CD4-positive, CD25-positive, alpha-beta regulatory T cell (primary cell): ENCODE measurements around the gene ETS2. TPM values are rescaled to one million over a fixed set of nuclear protein-coding genes. Genes with fewer than 3 reads are reported as not detected.

Experiments used
- ATAC-seq, 2 donors: fragments of 150-1000 bp; cut with Tn5 transposase; one replicate each; pipeline ENCODE4 v1.10.0; 2021; ENCODE audit warnings: low read depth in 2 of 2, moderate number of reproducible peaks in 2 of 2, moderate library complexity in 1 of 2
- DNase-seq, 3 donors: peaks; one replicate each; pipeline versions ENCODE4 v3.0.0 to v3.0.0-alpha.2; 2012 to 2022; ENCODE audit warnings: mixed read lengths in 1 of 3
- H3K27ac ChIP-seq: one replicate; pipeline ENCODE4 v1.7.0; 2013; ENCODE audit warnings: mild to moderate bottlenecking, low read length; ENCODE audit not compliant: insufficient read depth, poor library complexity, severe bottlenecking
- H3K27me3 ChIP-seq: one replicate; pipeline ENCODE4 v1.7.0; 2013; ENCODE audit warnings: low read length; ENCODE audit not compliant: control insufficient read depth, insufficient read depth
- H3K36me3 ChIP-seq: one replicate; pipeline ENCODE4 v1.7.0; 2013; ENCODE audit warnings: mild to moderate bottlenecking, low read length, moderate library complexity; ENCODE audit not compliant: control insufficient read depth, insufficient read depth
- H3K4me1 ChIP-seq: 2 replicates; pipeline ENCODE4 v1.7.0; 2013; ENCODE audit warnings: mild to moderate bottlenecking, low read length; ENCODE audit not compliant: insufficient read depth, control insufficient read depth, poor library complexity, severe bottlenecking
- H3K4me3 ChIP-seq: one replicate; pipeline ENCODE4 v1.7.0; 2013; ENCODE audit warnings: low read depth, mild to moderate bottlenecking, low read length, moderate library complexity
- H3K9me3 ChIP-seq, 2 experiments: 1 replicate in 1 of 2; 2 replicates in 1 of 2; pipeline ENCODE4 v1.7.0; 2013; ENCODE audit warnings: low read length in 2 of 2, mild to moderate bottlenecking in 1 of 2, moderate library complexity in 1 of 2; ENCODE audit not compliant: control insufficient read depth in 2 of 2
- H3K27ac Mint-ChIP-seq, 3 donors: one replicate each; pipeline ENCODE4 v1.8.0; 2020 to 2022; ENCODE audit warnings: mild to moderate bottlenecking in 3 of 3, mixed read lengths in 3 of 3, moderate library complexity in 2 of 3
- H3K27me3 Mint-ChIP-seq: one replicate; pipeline ENCODE4 v1.8.0; 2022; ENCODE audit warnings: mild to moderate bottlenecking, mixed read lengths
- H3K36me3 Mint-ChIP-seq: one replicate; pipeline ENCODE4 v1.8.0; 2020; ENCODE audit warnings: mixed read lengths
- H3K4me1 Mint-ChIP-seq, 4 donors: one replicate each; pipeline ENCODE4 v1.8.0; 2020 to 2022; ENCODE audit warnings: mixed read lengths in 4 of 4, mild to moderate bottlenecking in 1 of 4
- H3K4me3 Mint-ChIP-seq, 4 donors: one replicate each; pipeline ENCODE4 v1.8.0; 2020 to 2022; ENCODE audit warnings: mild to moderate bottlenecking in 4 of 4, mixed read lengths in 4 of 4, moderate library complexity in 3 of 4
- H3K9me3 Mint-ChIP-seq, 7 donors: one replicate each; pipeline ENCODE4 v1.8.0; 2020 to 2022; ENCODE audit warnings: mixed read lengths in 7 of 7, mild to moderate bottlenecking in 3 of 7, moderate library complexity in 2 of 7
- polyA plus RNA-seq, 4 donors: library from polyadenylated mRNA; unstranded; fragments of 300-500 nt; fragmentation: Illumina TruSeq; gene quantifications; one replicate each; pipeline ENCODE4 v1.2.3, GENCODE V29; 2021
- total RNA-seq: library from RNA; stranded (reverse); gene quantifications from one replicate; pipeline ENCODE4 v1.2.3, GENCODE V29; 2022

Gene ETS2
- total and polyA plus RNA-seq, 5 donors from 2014 or later = 2.6 to 12.3 (median 5.1) TPM

DNA sequence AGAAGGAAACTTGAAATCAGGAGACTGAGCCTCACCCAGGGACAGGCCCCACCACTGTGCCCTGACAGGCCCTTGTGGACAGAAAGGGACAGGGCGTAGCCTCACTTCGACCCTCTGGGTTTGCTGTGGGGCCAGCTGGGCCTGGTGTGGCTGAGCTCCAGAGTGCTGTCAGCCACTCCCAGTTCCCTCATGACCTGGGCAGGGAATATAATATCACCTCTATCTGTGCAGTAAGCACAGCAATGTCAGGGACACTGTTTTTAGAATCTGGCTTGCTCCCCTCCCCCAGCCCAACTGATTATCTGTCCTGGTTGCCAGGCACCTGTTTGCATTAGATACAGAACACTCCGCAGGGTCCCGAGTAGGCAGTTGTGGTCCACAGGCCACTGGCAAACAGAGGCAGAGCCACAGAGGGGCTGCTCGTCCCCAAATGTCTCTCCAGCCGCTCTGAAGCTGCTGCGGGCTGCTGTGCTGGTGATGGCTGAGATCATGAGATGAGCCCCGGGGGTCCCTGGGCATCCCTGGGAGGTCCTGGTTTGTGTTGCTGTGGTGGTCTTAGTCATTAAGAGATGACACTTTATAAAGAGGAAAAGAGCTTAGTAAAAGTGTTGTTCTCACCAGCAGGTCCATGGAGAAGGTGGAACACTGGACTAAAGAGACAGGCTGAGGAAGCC lies 51.6 kb downstream of the ETS2 start:
- H3K4me3 Mint-ChIP-seq = no peak overlapping the region
- peaks cover 0 to 1% (median 0%) of the 10 kb centered on the region in 7 donors for H3K9me3 Mint-ChIP-seq
- Histone ChIP-seq H3K36me3 (no peaks in the 10 kb centered on the region), H3K9me3 (no peaks in the 10 kb centered on the region), H3K4me1 (no peaks in the 10 kb centered on the region), H3K27ac (no peak overlapping the region), H3K27me3 (peaks cover 2% of the 10 kb centered on the region), H3K4me3 (no peak overlapping the region)
- no peak for DNase-seq
- no peak overlapping the region for H3K27ac Mint-ChIP-seq
- peaks cover 13% of the 10 kb centered on the region for H3K27me3 Mint-ChIP-seq
- H3K4me1 Mint-ChIP-seq = peaks cover 0 to 6% (median 2%) of the 10 kb centered on the region in 4 donors
- H3K36me3 Mint-ChIP-seq = no peaks in the 10 kb centered on the region
- ATAC-seq = no peak

DNA sequence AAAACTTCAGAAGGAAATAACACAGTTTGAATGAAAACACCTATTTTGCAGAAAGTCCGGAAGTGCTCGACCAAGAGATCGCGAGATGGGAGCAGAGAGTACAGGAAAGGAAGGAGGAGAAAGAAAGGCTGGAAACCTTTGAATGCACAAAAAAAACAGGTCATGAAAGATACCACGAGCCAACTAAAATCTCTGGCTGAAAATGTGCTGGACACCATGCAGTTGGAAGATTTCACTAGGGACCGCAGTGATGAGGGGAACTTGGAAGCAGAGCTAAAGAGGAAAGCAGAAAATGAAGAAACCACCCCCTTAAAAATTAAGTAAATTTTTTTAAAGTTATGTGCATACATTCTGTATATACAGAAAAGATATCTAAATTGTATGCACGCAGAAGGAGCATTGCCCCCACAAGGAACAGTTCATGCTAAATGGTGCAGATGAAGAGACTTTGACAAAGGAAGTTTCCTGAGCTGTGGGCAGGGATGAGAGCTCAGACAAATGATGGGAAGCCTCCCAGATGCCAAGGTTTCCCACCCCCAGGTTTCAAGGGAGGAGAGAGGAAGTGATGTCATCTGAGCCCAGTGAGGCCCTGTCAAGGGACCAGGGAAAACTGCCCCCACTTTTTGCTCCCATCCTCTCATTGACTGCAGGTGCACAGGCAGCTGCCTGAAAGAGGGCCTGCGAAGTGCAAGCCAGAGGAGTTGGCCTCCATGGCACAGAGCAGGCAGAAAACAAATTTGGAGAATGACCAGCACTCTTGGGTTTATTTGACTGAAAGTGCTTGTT lies 52.5 kb downstream of the ETS2 start:
- Mint-ChIP-seq H3K9me3 (peaks cover 0 to 1% (median 0%) of the 10 kb centered on the region in 7 donors), H3K27ac (no peak overlapping the region), H3K27me3 (peaks cover 13% of the 10 kb centered on the region), H3K36me3 (no peaks in the 10 kb centered on the region), H3K4me1 (peaks cover 0 to 6% (median 2%) of the 10 kb centered on the region in 4 donors), H3K4me3 (no peak overlapping the region)
- DNase-seq (no peak), ATAC-seq (no peak)
- H3K9me3 ChIP-seq = no peaks in the 10 kb centered on the region
- H3K27me3 ChIP-seq = peaks cover 2% of the 10 kb centered on the region
- no peaks in the 10 kb centered on the region for H3K4me1 ChIP-seq
- H3K36me3 ChIP-seq = no peaks in the 10 kb centered on the region
- H3K27ac ChIP-seq = no peak overlapping the region
- no peak overlapping the region for H3K4me3 ChIP-seq

DNA sequence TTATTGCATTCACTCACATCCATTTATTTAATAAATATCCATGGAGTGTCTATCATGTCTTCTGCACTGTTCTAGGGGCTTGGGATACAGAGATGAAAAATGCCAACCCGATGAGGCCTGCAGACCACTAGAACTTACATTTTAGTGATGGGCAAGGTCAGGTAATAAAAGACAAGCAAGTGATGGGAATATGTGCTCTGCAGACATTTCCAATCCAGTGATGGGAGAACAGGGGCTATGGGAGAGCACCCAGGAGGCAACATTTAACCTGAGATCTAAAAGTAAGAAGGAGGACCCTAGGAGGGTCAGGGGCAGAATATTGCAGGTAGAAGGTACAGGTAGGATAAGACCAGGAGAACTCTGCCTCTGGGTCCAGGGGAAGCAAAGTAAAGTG lies 53.1 kb downstream of the ETS2 start:
- peaks cover 0 to 6% (median 2%) of the 10 kb centered on the region in 4 donors for H3K4me1 Mint-ChIP-seq
- DNase-seq = no peak
- Histone ChIP-seq H3K36me3 (no peaks in the 10 kb centered on the region), H3K27me3 (peaks cover 2% of the 10 kb centered on the region), H3K9me3 (no peaks in the 10 kb centered on the region), H3K27ac (no peak overlapping the region), H3K4me1 (no peaks in the 10 kb centered on the region), H3K4me3 (no peak overlapping the region)
- peak overlapping the region in 2 of 3 donors; percentile 4 to 39 for H3K27ac Mint-ChIP-seq
- H3K4me3 Mint-ChIP-seq = peak overlapping the region in 1 of 4 donors; percentile 3
- H3K27me3 Mint-ChIP-seq = peaks cover 13% of the 10 kb centered on the region
- H3K36me3 Mint-ChIP-seq = no peaks in the 10 kb centered on the region
- ATAC-seq = no peak
- H3K9me3 Mint-ChIP-seq = peaks cover 0 to 1% (median 0%) of the 10 kb centered on the region in 7 donors

DNA sequence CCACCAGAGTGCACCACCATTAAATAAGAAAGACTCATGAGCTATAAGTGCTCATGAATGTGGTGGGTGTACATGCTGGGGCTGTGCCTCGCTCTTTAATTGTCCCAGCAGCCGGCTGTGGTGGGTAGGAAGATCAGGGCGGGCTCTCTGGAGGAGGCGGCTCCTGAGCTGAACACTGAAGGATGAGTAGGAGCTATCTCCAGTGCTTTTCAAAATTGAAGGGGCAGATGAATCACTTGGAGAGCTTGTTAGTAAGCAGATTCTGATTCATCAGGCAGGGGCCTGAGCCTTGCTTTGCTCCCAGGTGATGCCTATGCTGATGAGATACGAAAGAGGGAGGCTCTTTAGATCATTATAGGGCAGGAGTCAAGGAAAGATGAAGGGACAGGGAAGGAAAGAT lies 54.1 kb downstream of the ETS2 start:
- Histone ChIP-seq H3K4me1 (no peaks in the 10 kb centered on the region), H3K36me3 (no peaks in the 10 kb centered on the region), H3K4me3 (no peak overlapping the region), H3K9me3 (no peaks in the 10 kb centered on the region), H3K27me3 (peaks cover 2% of the 10 kb centered on the region), H3K27ac (no peak overlapping the region)
- DNase-seq (no peak), ATAC-seq (no peak)
- Mint-ChIP-seq H3K27me3 (peaks cover 7% of the 10 kb centered on the region), H3K27ac (no peak overlapping the region), H3K9me3 (peaks cover 0 to 1% (median 0%) of the 10 kb centered on the region in 7 donors), H3K4me3 (no peak overlapping the region), H3K36me3 (no peaks in the 10 kb centered on the region), H3K4me1 (peaks cover 0 to 5% (median 1%) of the 10 kb centered on the region in 4 donors)

DNA sequence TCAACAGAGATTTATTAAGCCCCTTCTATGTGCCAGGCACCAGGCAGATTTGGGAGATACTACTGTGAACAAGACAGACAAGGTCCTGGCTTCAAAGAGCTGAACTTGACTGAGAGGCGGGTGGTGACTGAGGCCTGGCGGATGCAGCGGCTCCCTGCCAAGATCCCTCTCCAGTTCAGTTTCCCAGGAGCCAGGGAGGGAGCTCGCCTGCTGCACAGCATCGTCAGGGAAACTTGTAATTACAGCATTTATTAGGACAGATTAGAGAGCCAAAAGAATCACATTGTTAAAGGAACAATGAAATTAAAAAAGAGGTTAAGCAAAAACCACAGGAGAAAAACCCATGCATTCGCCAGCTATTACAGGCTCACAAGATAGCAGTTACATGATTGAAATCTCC lies 55.3 kb downstream of the ETS2 start:
- Mint-ChIP-seq H3K4me3 (no peak overlapping the region), H3K36me3 (no peaks in the 10 kb centered on the region), H3K27me3 (peaks cover 16% of the 10 kb centered on the region), H3K4me1 (peaks cover 0 to 5% (median 0%) of the 10 kb centered on the region in 4 donors), H3K27ac (no peak overlapping the region), H3K9me3 (peaks cover 0 to 1% (median 0%) of the 10 kb centered on the region in 7 donors)
- H3K36me3 ChIP-seq = no peaks in the 10 kb centered on the region
- H3K27me3 ChIP-seq = peaks cover 2% of the 10 kb centered on the region
- no peak overlapping the region for H3K4me3 ChIP-seq
- H3K27ac ChIP-seq = no peak overlapping the region
- no peaks in the 10 kb centered on the region for H3K4me1 ChIP-seq
- DNase-seq (no peak), ATAC-seq (no peak)
- H3K9me3 ChIP-seq = no peaks in the 10 kb centered on the region

DNA sequence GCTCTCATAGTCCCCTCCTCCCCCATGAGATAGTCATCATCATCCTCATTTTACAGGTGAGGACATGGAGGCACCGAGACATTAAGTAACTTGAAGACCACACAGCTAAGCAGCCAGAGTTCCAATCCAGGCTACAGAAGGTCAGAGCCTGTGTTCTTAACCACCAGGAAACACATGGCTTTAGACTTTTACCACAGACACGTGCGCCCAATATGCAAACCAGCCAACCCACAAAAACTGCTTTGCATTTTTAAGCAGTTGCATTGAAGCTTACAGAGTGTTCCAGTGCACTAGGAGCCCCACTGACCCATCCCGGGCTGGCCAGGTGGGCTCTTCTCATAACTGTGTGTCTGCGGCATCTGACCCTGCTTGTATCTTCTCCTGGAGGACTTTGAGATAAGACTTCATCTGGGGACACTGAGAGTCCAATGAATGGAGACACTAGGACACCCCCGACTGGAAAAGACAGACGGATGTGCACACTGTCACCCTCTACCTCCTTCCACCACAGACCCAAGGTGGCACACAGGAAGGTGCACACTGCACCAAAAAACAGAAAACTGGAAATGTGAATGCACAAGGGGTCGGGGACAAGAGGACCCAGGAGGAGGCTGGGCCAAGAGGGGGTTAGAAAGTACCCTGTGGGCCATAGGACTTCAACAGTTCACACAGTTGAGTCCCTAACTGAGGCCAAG lies 56.4 kb downstream of the ETS2 start:
- Histone ChIP-seq H3K4me3 (no peak overlapping the region), H3K9me3 (no peaks in the 10 kb centered on the region), H3K27ac (no peak overlapping the region), H3K4me1 (no peaks in the 10 kb centered on the region), H3K36me3 (no peaks in the 10 kb centered on the region), H3K27me3 (peaks cover 2% of the 10 kb centered on the region)
- peak in 1 of 3 donors; percentile 33 for DNase-seq
- Mint-ChIP-seq H3K27me3 (peaks cover 17% of the 10 kb centered on the region), H3K27ac (no peak overlapping the region), H3K9me3 (no peaks in the 10 kb centered on the region), H3K4me3 (no peak overlapping the region), H3K4me1 (peaks cover 0 to 5% (median 0%) of the 10 kb centered on the region in 4 donors), H3K36me3 (no peaks in the 10 kb centered on the region)
- ATAC-seq = peak in 1 of 2 donors; percentile 18

DNA sequence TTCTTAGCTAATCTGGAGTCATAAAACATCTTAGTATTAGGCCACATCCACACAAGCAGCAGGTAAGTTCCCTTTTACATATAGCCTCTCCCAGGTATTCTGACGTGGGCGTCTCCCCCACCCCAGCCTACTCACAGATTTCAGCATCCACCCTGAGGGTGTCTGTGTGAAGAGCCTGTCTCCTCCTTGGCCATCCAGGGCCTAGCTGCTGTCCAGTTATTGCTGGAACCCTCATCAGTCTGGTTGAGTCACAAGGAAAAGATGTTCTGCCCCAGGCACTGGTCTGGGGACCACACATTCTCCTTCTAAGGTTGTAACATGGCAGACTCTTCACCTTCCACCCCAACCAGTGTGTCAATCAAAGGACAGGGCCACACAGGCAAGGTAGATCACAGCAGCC lies 57.6 kb downstream of the ETS2 start:
- ATAC-seq (no peak), DNase-seq (no peak)
- Histone ChIP-seq H3K27ac (no peak overlapping the region), H3K4me3 (no peak overlapping the region), H3K4me1 (no peaks in the 10 kb centered on the region), H3K27me3 (peaks cover 2% of the 10 kb centered on the region), H3K36me3 (no peaks in the 10 kb centered on the region), H3K9me3 (no peaks in the 10 kb centered on the region)
- Mint-ChIP-seq H3K36me3 (no peaks in the 10 kb centered on the region), H3K27me3 (peaks cover 17% of the 10 kb centered on the region), H3K4me3 (no peak overlapping the region), H3K9me3 (peaks cover 0 to 2% (median 0%) of the 10 kb centered on the region in 7 donors), H3K4me1 (peaks cover 0 to 5% (median 0%) of the 10 kb centered on the region in 4 donors), H3K27ac (no peak overlapping the region)
